ENCODE measurements around the gene TMEM119. TPM values are rescaled to one million over a fixed set of nuclear protein-coding genes. Genes with fewer than 3 reads are reported as not detected.

The TMEM119 gene
- total and polyA plus RNA-seq, 10 of the 15 experiments (the other 5 are each of a cell fraction or from before 2014, with no cell fraction given): 0.11 to 0.44 (median 0.19) TPM; not detected in 5

GRCh38 chr12:108641446-108642268 is 43.8 kb upstream of the TMEM119 start:
- TF ChIP-seq SMARCA5 (IDR thresholded peaks at IDR 0.05) (no peak), SMAD1 (IDR thresholded peaks at IDR 0.05; ENCODE audit: low read depth, partially characterized antibody) (peak; percentile 4), SIX5 (IDR thresholded peaks at IDR 0.05; ENCODE audit: low read depth, low read length, severe bottlenecking) (no peak), TAF1 (IDR thresholded peaks at IDR 0.05; ENCODE audit: borderline replicate concordance, low read depth, low read length) (no peak), POLR2AphosphoS5 (IDR thresholded peaks at IDR 0.05; ENCODE audit: low read length) (peak; percentile 29; the same call in 1 of the 2 replicates), POU2F2 (IDR thresholded peaks at IDR 0.05; ENCODE audit: borderline replicate concordance, low read depth, low read length) (0 out of 3 replicates have a peak, but pooled peaks have one; percentile 12), SREBF1 (IDR thresholded peaks at IDR 0.05; ENCODE audit: low read length) (no peak), MEF2B (IDR thresholded peaks at IDR 0.05; ENCODE audit: partially characterized antibody, poor library complexity, severe bottlenecking) (no peak), EZH2 (IDR thresholded peaks at IDR 0.05; ENCODE audit: borderline replicate concordance, control insufficient read depth, low read depth, low read length) (no peak), BCL3 (IDR thresholded peaks at IDR 0.05; ENCODE audit: borderline replicate concordance, insufficient read depth, low read depth, low read length, poor library complexity, severe bottlenecking) (peak; percentile 12), CREM (IDR thresholded peaks at IDR 0.05; ENCODE audit: low read depth) (no peak)
- no peaks in the 10 kb centered on the region for H3K27me3 ChIP-seq (replicated peaks in 1 of 2; ENCODE audit: control insufficient read depth in 2 of 2, insufficient read depth in 2 of 2, low read length in 1 of 2)
- no peak overlapping the region for H3K4me3 ChIP-seq
- H4K20me1 ChIP-seq (ENCODE audit: control insufficient read depth, insufficient read depth): no peaks in the 10 kb centered on the region
- H3K9me3 ChIP-seq (replicated peaks; ENCODE audit: control insufficient read depth, insufficient read depth, low read length): no peaks in the 10 kb centered on the region
- peaks cover 54% of the 10 kb centered on the region for H3K4me1 ChIP-seq (ENCODE audit: control insufficient read depth, insufficient read depth, low read length)
- BruUV-seq (replicated peaks): no TSS peak
- ChIA-PET POLR2A (interaction anchor here (0.6 to 2.2 kb wide), 7 partner anchors 10 to 209 kb away, joined by 3 to 7 read pairs (median 4); partner anchors contain the start of gene ISCU), SMC1A (ENCODE audit: uncharacterized antibody, unreplicated experiment) (interaction anchor here (0.5 to 16.7 kb wide), 12 partner anchors 9 to 209 kb away, joined by 3 to 397 read pairs (median 6); partner anchors contain the start of genes ISCU and SART3), RAD21 (ENCODE audit: unreplicated experiment) (interaction anchor here (0.6 to 17.3 kb wide), 5 partner anchors 9 to 76 kb away, joined by 3 to 413 read pairs (median 221); partner anchors contain the start of genes ISCU and SART3), CTCF (interaction anchor here (1.1 to 17.2 kb wide), 8 partner anchors 10 to 162 kb away, joined by 3 to 244 read pairs (median 4); partner anchors contain the start of gene ISCU)
- DNase-seq (ENCODE audit: low read depth, low spot score) (no peak), FAIRE-seq (no peak), ATAC-seq (peak; percentile 17)
- H3K4me2 ChIP-seq (ENCODE audit: control insufficient read depth, insufficient read depth): peak overlapping the region; percentile 38
- peaks cover 3% of the 10 kb centered on the region for H3K79me2 ChIP-seq (ENCODE audit: control insufficient read depth, insufficient read depth, low read length)
- H3K27ac ChIP-seq (ENCODE audit: control insufficient read depth, insufficient read depth): peak overlapping the region; percentile 45
- peaks cover 10 to 13% of the 10 kb centered on the region in 2 experiments for H3K36me3 ChIP-seq (ENCODE audit: control insufficient read depth in 2 of 2, insufficient read depth in 2 of 2, low read length in 1 of 2)
- intact Hi-C loops (cut with micrococcal nuclease; ENCODE audit: unreplicated experiment) (no loop called here), in situ Hi-C loops (cut with MboI) (no loop called here)
- 31% methylated on average over 9 of the region's 9 CpGs for WGBS (ENCODE audit: insufficient coverage, insufficient replicate concordance, low lambda C conversion rate, missing lambda C conversion rate)
- peak overlapping the region; percentile 17; the same call in 1 of the 2 replicates for H3K9ac ChIP-seq (ENCODE audit: control insufficient read depth, insufficient read depth, low read length)
- no peak overlapping the region for H2AFZ ChIP-seq (ENCODE audit: control insufficient read depth, low read depth, low read length)

Measured in GM12878 (cell line).